NB4 (cell line): ENCODE data around the gene DGKB.

Experiments used
- DNase-seq: peaks from one replicate; pipeline ENCODE4 v3.0.0; 2010; ENCODE audit warnings: low read depth
- H3K4me3 ChIP-seq: one replicate; pipeline ENCODE4 v1.5.1; 2011; ENCODE audit warnings: mild to moderate bottlenecking, low read depth, low read length, moderate library complexity
- CTCF ChIP-seq: IDR thresholded peaks from one replicate; pipeline ENCODE4 v1.5.1; 2012; ENCODE audit warnings: low read depth, low read length
- MAX ChIP-seq: IDR thresholded peaks from 2 replicates; pipeline ENCODE4 v1.6.1; 2011; ENCODE audit warnings: low read depth, low read length
- MYC ChIP-seq: IDR thresholded peaks from 2 replicates; pipeline ENCODE4 v1.6.1; 2011; ENCODE audit warnings: low read depth, low read length
- POLR2A ChIP-seq: IDR thresholded peaks from 2 replicates; pipeline ENCODE4 v1.6.1; 2011; ENCODE audit warnings: mild to moderate bottlenecking; ENCODE audit not compliant: insufficient read length; ENCODE audit errors: extremely low read depth

The DGKB gene

GRCh38 chr7:14793151-14793550 is 109.4 kb downstream of the DGKB start:
- TF ChIP-seq MYC (no peak), CTCF (no peak), MAX (no peak), POLR2A (no peak)
- DNase-seq: no peak
- no peak overlapping the region for H3K4me3 ChIP-seq

- no peak for DNase-seq
- H3K4me3 ChIP-seq: no peak overlapping the region
- TF ChIP-seq POLR2A (no peak), MAX (no peak), MYC (no peak), CTCF (no peak)
Observed at GRCh38 chr7:14787551-14787950, 115.0 kb downstream of the DGKB start.

- TF ChIP-seq MYC (no peak), CTCF (no peak), POLR2A (no peak), MAX (no peak)
- DNase-seq: no peak
- H3K4me3 ChIP-seq: no peak overlapping the region
Observed at GRCh38 chr7:14786314-14786895, 116.1 kb downstream of the DGKB start.

- TF ChIP-seq CTCF: no peak
- no peak for DNase-seq
- H3K4me3 ChIP-seq: no peak overlapping the region
Observed at GRCh38 chr7:14777806-14778205, 124.7 kb downstream of the DGKB start.

- DNase-seq: no peak
- H3K4me3 ChIP-seq: no peak overlapping the region
- TF ChIP-seq CTCF: no peak
- no peak for TF ChIP-seq MAX
- TF ChIP-seq POLR2A: no peak
- no peak for TF ChIP-seq MYC
Observed at GRCh38 chr7:14776266-14776665, 126.3 kb downstream of the DGKB start.

GRCh38 chr7:14773729-14774271 is 128.8 kb downstream of the DGKB start:
- H3K4me3 ChIP-seq: no peak overlapping the region
- no peak for TF ChIP-seq CTCF
- TF ChIP-seq MAX: no peak
- TF ChIP-seq POLR2A: no peak
- no peak for TF ChIP-seq MYC
- DNase-seq: no peak
